Measurements from ENCODE around the gene KNOP1. TPM values are rescaled to one million over a fixed set of nuclear protein-coding genes. Genes with fewer than 3 reads are reported as not detected.

Gene KNOP1
- total RNA-seq, 1 experiment from 2014 or later = 99.0 TPM

DNA sequence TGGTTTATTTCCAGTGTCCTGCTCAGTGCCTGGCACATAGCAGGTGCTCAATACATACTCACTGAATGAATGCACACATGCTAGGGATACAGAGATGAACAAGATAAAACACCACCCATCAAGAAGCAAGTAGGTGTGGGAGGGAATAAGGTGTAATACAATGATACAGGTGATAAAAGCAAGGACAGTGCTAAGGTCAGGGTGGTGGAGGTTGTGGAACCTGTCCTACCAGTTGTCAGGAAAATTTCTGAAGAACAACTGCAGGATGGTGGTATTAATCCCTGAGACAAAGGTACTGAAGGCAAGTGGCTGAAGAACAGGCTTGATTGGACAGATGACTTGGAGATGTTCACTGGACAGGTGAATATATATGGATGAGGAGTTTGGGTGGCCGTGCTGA lies 1.8 kb downstream of the KNOP1 start:
- Mint-ChIP-seq H3K27me3 (ENCODE audit: unreplicated experiment) (no peaks in the 10 kb centered on the region), H3K27ac (ENCODE audit: unreplicated experiment) (peak overlapping the region; percentile 89), H3K4me1 (ENCODE audit: low read depth, unreplicated experiment) (peaks cover 49% of the 10 kb centered on the region), H3K36me3 (ENCODE audit: insufficient read depth, unreplicated experiment) (peaks cover 90% of the 10 kb centered on the region), H3K4me3 (ENCODE audit: low read depth, unreplicated experiment) (peak overlapping the region; percentile 94), H3K9me3 (ENCODE audit: low read depth, unreplicated experiment) (no peaks in the 10 kb centered on the region)
- TF ChIP-seq, protein P1, sequence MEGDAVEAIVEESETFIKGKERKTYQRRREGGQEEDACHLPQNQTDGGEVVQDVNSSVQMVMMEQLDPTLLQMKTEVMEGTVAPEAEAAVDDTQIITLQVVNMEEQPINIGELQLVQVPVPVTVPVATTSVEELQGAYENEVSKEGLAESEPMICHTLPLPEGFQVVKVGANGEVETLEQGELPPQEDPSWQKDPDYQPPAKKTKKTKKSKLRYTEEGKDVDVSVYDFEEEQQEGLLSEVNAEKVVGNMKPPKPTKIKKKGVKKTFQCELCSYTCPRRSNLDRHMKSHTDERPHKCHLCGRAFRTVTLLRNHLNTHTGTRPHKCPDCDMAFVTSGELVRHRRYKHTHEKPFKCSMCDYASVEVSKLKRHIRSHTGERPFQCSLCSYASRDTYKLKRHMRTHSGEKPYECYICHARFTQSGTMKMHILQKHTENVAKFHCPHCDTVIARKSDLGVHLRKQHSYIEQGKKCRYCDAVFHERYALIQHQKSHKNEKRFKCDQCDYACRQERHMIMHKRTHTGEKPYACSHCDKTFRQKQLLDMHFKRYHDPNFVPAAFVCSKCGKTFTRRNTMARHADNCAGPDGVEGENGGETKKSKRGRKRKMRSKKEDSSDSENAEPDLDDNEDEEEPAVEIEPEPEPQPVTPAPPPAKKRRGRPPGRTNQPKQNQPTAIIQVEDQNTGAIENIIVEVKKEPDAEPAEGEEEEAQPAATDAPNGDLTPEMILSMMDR (IDR thresholded peaks at IDR 0.05; ENCODE audit: unreplicated experiment) = no peak
- intact Hi-C loops (cut with micrococcal nuclease; ENCODE audit: unreplicated experiment) = loop anchor here (2.0 to 5.0 kb wide), 2 partner anchors 15 to 114 kb away; no protein-coding TSS in a partner anchor
- no TSS peak for BruUV-seq (replicated peaks)
- peak; percentile 49 for DNase-seq
- CTCF ChIA-PET = interaction anchor here (1.7 kb wide), 1 partner anchor 95 kb away, joined by 6 read pairs; no protein-coding TSS in a partner anchor

DNA sequence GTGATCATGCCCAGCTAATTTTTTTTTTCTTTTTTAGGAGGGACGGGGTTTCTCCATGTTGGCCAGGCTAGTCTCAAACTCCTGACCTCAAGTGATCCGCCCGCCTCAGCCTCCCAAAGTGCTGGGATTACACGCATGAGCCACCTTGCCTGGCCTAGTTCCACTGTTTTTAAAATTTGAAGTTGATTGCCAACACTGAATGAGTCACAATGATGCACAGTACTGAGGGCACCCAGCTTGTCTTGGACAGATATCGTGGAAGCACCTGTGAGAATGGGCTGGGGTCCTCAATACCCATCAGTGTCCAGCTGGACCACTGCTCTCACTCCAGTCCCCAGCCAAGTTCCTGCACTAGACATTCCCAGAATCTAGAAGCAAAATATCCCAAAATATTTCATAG lies 2.5 kb downstream of the KNOP1 start:
- BruUV-seq (replicated peaks) = no TSS peak
- CTCF ChIA-PET = interaction anchor here (0.7 to 1.7 kb wide), 2 partner anchors 21 to 95 kb away, joined by 4 to 6 read pairs; no protein-coding TSS in a partner anchor
- Mint-ChIP-seq H3K36me3 (ENCODE audit: insufficient read depth, unreplicated experiment) (peaks cover 93% of the 10 kb centered on the region), H3K4me1 (ENCODE audit: low read depth, unreplicated experiment) (peaks cover 45% of the 10 kb centered on the region), H3K4me3 (ENCODE audit: low read depth, unreplicated experiment) (peak overlapping the region; percentile 94), H3K27ac (ENCODE audit: unreplicated experiment) (peak overlapping the region; percentile 89), H3K27me3 (ENCODE audit: unreplicated experiment) (no peaks in the 10 kb centered on the region), H3K9me3 (ENCODE audit: low read depth, unreplicated experiment) (no peaks in the 10 kb centered on the region)
- no peak for DNase-seq
- TF ChIP-seq, protein P1 (IDR thresholded peaks at IDR 0.05; ENCODE audit: unreplicated experiment) = no peak
- intact Hi-C loops (cut with micrococcal nuclease; ENCODE audit: unreplicated experiment) = loop anchor here (5.0 kb wide), 1 partner anchor 113 kb away; no protein-coding TSS in a partner anchor

DNA sequence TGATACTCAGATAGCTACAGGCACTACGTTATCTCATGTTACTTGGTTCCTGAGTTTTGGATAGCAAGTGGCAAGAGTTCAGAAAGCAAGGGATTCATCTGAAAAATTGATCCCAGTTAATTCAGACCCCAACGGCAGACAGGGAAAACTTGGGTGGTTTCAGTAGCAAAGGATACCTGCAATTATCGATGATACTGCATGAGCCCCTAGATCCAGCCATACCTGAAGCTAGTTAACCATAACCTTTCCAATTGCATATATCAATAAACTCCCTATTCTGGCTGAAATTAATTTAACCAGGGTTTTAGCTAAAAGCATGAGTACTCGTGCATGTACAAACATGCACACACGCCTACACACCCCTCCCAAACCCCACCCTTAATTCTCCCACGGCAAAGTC lies 4.3 kb downstream of the KNOP1 start:
- Mint-ChIP-seq H3K27ac (ENCODE audit: unreplicated experiment) (no peak overlapping the region), H3K9me3 (ENCODE audit: low read depth, unreplicated experiment) (no peaks in the 10 kb centered on the region), H3K27me3 (ENCODE audit: unreplicated experiment) (no peaks in the 10 kb centered on the region), H3K4me1 (ENCODE audit: low read depth, unreplicated experiment) (peaks cover 50% of the 10 kb centered on the region), H3K4me3 (ENCODE audit: low read depth, unreplicated experiment) (no peak overlapping the region), H3K36me3 (ENCODE audit: insufficient read depth, unreplicated experiment) (peaks cover 89% of the 10 kb centered on the region)
- no TSS peak for BruUV-seq (replicated peaks)
- DNase-seq = no peak
- intact Hi-C loops (cut with micrococcal nuclease; ENCODE audit: unreplicated experiment) = no loop called here
- CTCF ChIA-PET = no interaction called here
- TF ChIP-seq, protein P1 (IDR thresholded peaks at IDR 0.05; ENCODE audit: unreplicated experiment) = no peak

DNA sequence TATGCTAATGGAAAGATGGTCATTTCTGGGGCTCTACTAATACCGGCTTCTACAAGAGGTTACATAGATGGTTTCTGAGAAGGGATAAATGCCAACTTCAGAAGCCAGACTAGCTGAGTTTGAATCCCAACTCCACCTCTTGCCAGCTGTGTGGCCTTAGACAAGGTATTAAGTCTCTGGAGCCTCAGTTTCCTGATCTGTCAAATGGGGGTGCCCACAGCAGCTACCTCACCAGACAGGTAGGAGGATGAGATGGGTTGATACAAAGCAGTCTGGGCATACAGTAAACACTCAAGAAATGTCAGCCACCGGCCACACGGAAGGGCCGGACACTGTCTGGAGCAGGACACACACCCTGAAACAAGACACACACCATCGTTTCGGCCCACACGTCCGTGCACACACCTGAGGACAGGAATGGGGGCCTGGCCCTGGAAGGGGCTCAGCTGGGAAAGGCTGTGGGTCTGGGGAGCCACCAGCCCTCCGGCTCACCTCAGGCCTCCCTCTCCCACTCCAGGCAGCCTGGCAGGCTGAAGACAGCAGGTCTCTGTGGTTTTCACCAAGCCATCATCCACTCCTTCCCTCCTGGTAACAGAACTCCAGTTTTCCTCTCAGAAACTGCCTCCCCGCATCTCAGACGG lies 5.5 kb downstream of the KNOP1 start:
- peaks cover 86% of the 10 kb centered on the region for H3K36me3 Mint-ChIP-seq (ENCODE audit: insufficient read depth, unreplicated experiment)
- H3K9me3 Mint-ChIP-seq (ENCODE audit: low read depth, unreplicated experiment) = no peaks in the 10 kb centered on the region
- no TSS peak for BruUV-seq (replicated peaks)
- TF ChIP-seq, protein P1 (IDR thresholded peaks at IDR 0.05; ENCODE audit: unreplicated experiment) = no peak
- DNase-seq = no peak
- no peak overlapping the region for H3K4me3 Mint-ChIP-seq (ENCODE audit: low read depth, unreplicated experiment)
- H3K27ac Mint-ChIP-seq (ENCODE audit: unreplicated experiment) = no peak overlapping the region
- intact Hi-C loops (cut with micrococcal nuclease; ENCODE audit: unreplicated experiment) = no loop called here
- CTCF ChIA-PET = no interaction called here
- H3K4me1 Mint-ChIP-seq (ENCODE audit: low read depth, unreplicated experiment) = peaks cover 50% of the 10 kb centered on the region
- H3K27me3 Mint-ChIP-seq (ENCODE audit: unreplicated experiment) = no peaks in the 10 kb centered on the region

All from Calu3 (cell line).